ENCODE results near the gene ADARB2.

DNA sequence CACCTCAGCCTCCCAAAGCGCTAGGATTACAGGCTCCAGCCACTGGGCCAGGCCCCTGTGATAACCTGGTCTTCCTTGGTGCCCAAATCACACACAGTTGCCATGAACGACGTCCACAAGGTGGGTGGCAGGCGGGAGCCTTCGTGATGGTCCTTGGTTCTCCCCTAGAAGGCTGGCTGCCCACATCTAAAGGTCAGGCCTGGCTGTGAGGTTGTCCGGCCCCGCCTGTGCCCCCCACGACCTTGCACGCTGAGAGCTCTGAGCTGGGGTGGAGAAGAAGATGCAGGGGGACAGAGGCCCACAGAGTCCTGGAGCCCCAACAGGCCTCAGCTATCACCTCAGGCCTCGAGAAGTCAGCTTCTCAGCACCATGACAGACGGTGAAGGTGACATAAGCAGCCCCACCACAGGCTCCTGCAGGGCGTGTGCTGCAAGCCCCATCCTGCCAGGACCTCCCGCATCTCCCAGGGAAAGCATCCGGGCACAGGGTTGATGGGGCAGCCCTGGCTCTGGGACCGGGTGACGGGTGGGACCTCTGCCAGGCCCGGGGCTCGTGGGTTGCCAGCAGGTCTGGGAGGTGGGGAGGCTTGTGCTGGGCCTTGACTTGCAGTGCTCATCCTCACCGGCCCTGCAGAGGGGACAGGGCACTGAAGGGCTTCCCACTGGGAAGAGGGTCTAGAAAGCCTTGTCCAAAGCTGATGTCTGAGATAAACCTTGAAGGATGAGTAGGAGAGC is 463.8 kb downstream of the ADARB2 start:
- TF ChIP-seq, protein P1, sequence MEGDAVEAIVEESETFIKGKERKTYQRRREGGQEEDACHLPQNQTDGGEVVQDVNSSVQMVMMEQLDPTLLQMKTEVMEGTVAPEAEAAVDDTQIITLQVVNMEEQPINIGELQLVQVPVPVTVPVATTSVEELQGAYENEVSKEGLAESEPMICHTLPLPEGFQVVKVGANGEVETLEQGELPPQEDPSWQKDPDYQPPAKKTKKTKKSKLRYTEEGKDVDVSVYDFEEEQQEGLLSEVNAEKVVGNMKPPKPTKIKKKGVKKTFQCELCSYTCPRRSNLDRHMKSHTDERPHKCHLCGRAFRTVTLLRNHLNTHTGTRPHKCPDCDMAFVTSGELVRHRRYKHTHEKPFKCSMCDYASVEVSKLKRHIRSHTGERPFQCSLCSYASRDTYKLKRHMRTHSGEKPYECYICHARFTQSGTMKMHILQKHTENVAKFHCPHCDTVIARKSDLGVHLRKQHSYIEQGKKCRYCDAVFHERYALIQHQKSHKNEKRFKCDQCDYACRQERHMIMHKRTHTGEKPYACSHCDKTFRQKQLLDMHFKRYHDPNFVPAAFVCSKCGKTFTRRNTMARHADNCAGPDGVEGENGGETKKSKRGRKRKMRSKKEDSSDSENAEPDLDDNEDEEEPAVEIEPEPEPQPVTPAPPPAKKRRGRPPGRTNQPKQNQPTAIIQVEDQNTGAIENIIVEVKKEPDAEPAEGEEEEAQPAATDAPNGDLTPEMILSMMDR (IDR thresholded peaks at IDR 0.05), result no peak
- TF ChIP-seq POLR2AphosphoS5 (IDR thresholded peaks at IDR 0.05) (no peak), POLR2A (IDR thresholded peaks at IDR 0.05) (no peak)

All from suprapubic skin (tissue), 4 donors.